HG02678 (cell line): Measurements from ENCODE around the gene FAM117B.
"Not testable (repeated sequence)": the region's sequence is repeated elsewhere in the genome, so short reads cannot be mapped to it uniquely, and the experiment has no call there.

Experiments used
- ATAC-seq: cut with Tn5 transposase; IDR thresholded peaks from one replicate; pipeline ENCODE4 v1.9.1; 2021; ENCODE audit warnings: mild to moderate bottlenecking, moderate library complexity; ENCODE audit not compliant: unreplicated experiment

FAM117B gene

DNA sequence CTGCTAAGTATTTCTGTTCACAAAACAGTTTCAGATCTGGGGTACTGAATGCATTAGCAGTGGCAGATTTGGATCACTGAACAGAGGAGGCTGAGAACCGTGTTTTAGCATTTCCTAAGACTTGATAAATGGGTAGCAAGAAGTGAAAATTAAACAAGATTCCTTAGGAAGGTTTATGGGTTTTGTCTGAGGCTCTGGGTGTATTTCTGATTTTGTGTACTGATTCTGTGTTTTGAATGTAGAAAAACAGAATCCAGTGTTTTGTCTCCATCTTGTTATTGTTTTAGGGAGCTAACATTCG, 1.4 kb downstream of the FAM117B start:
- no peak for ATAC-seq

DNA sequence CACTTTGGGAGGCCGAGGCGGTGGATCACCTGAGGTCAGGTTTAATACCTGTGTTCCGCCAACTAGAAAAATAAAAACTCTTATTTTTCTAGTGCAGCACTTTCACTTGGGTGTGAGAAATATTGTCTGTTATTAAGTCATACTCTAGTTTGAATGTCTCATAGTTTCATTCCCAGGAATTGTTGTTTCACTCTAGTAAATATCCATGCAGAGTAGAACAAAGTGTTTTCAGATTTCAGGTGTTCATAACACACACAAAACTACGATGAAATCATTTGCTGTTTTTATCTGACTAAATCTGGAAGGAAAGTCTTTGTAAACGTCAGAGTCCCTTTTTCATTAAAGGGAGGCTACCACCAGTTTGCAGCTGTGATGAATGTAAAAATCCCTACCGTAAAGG, 4.0 kb downstream of the FAM117B start:
- no peak for ATAC-seq

DNA sequence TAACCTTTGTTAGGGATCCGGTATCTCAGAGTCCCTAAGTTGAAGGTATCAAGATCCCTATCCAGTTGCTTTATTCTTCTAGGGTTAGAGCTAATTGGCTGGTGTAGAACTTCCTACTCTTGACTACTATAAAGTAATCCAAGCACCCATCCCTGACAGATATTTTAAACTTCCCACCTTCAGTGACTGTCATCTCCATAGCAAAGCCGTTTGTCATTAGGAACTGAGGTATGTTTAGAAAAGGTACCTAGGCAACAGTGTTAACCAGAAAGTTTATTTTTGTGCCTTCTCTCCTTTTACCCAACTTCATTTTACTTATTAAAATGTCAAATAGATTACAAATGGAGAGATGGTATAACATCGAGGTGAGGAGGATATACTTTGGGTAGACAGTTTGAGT, 4.5 kb downstream of the FAM117B start:
- ATAC-seq = no peak

DNA sequence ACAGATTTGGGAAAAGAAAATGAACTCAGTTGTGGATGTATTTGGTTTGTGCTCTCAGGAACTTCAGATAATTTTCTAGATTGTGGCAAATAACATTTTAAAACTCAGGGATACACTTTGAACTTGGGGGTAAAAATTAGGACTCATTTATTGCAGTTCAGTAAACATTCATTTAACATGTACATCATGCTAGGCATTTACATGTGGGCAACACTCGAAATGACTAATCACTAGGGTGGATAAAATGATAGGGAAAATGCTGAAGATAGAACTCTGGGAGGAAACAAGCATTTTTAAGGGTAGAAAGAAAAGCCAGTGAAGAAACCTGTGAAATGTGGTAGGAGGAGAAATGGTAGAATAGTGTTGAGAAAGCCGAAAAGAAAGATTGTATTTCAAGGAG, 7.8 kb downstream of the FAM117B start:
- no peak for ATAC-seq

DNA sequence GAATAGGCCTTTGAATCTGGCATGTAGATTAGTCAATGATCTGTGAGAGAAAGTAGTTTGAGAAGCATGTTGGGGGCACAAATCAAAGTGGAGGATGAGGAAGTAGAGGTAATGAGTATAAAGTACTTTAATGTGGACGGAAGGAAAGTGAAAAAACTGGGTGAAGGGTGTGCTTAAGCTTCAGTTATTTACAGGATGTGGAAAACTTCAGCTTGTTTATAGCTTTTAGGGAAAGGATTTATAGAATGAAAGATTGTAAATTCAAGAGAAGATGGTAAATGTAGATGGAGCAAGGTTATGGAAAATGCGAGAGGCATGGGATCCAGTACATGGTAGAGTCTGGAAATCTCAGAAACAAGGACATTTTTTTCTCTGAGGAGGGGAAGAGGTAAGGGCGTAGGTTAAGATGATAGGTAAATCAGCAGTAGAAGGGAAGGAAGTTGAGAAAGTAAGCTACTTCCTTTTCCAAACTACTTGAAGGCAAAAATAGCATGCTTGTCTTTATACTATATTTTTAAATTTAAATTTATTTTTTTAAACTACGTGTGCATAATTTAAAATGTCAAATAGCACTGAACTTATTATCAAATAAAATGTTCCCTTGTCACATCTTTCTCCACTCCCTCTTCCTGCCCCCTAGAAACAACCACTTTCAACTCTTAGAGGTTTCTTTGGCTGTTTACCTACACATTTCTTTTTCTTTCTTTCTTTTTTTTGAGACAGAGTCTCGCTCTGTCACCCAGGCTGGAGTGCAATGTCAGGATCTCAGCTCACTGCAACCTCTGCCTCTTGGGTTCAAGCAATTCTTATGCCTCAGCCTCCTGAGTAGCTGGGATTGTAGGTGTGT, 8.5 kb downstream of the FAM117B start:
- no peak for ATAC-seq

DNA sequence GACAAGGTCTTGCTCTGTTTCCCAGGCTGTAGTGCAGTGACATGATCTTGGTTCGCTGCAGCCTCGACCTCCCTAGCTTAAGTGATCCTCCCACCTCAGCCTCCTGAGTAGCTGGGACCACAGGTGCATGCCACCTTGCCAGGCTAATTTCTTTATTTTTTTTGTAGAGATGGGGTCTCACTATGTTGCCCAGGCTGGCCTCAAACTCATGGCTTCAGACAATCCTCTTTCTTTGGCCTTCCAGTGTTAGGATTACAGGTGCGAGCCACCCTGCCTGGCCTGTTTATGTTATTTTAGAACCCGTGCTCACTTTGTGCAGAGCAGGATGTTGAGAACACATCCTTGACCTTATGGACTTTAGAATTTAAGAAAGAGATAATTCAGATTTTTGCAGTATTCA, 17.4 kb downstream of the FAM117B start:
- no peak for ATAC-seq

DNA sequence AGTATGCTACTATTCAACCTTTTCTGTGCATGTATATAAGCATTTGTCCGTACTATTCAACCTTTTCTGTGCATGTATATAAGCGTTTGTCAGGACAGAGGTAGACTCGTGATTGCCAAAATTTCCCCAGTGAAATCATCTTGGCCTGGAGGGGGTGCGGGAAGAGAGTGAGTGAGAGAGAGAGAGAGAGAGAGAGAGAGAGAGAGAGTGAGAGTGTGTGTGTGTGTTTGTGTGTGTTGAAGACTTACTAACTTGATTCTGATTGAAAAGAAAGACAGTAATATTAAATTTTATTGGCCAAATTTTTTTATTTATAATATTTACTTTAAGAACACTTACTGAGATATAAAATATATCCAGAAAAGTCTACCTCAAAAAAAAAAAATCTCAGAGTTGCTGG, 19.1 kb downstream of the FAM117B start:
- no peak for ATAC-seq

DNA sequence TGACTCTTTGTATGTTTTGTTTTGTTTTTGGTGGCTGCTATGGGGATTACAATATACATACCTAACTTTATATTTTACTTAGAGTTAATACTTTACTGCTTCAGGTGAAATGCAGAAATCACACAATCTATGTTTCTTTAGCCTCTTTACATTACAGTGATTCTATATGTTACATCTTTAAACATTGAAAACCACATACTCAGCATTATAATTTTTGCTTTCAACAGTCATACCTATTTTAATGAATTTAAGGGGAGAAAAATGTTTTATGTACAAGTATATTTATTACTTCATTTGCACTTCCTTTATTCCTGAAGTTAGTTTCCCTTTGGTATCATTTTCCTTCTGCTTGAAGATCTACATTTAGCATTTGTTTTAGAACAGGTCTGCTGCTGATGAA, 23.1 kb downstream of the FAM117B start:
- no peak for ATAC-seq

DNA sequence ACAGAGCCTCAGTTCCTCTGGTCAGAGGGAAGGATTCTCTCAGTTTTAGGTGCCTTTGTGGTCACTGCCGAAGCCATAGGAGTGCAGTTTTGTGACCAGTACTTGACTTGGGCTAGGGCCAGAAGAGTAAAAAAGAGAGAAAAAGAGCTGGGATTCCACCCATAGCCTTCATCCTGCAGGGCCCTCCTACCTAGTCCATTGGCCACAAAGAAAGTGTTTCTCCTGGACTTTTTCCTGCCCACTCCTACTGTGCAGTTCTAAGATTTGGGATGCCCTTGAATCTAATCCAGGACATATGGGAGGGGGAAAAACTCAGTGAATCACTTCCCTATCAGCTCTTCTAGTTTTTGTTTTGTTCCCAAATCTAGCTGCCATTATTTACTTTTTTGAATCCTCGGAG, 26.0 kb downstream of the FAM117B start:
- no peak for ATAC-seq

DNA sequence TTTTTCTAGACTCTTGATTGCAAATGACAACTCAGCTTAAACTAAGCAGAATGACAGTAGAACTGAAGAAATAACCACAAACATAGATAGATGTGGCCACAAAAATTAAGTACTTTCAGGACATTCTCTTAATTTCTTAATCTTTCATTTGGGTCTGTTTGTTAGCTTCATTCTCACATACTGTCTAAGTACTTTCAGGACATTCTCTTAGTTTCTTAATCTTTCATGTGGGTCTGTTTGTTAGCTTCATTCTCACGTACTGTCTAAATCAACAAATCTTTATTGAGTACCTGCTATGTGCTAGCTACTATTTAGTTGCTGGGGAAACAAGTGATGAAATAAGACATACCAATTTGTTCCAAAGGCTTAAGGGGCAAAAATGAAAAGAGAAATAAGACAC, 35.1 kb downstream of the FAM117B start:
- peak; percentile 42 for ATAC-seq

DNA sequence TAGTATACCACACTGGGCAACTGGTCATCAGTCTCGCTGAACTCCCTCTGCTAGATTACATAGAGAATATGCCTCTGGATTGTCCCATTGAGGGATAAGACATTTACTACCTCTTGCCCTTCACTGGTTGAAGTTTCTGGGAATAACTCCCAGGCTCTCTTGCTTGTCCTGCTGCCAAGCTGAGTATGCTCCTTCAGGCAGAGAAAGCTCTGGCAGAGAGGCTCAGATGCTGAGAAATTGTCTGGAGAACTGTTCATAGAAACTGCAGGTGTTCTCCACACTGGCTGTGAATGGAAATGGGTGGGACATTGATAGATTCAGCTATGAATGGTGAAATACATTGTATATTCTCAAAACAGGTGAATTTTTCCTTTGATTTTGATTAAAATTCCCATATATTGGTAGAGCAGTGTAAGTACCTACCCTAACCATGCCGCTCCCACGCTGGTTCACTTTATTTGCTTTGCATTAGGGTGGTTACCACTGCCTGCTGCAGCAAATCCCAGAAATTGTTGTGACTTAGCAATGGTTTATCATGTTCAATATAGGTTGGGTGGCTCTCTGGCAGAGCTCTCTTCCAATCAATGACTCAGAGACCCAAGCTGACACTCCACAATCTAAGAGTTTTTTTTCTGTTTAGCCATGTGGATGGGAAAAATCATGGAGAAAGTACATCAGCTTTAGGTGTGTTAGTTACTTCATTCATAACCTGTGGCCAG, 36.7 kb downstream of the FAM117B start:
- ATAC-seq = no peak

DNA sequence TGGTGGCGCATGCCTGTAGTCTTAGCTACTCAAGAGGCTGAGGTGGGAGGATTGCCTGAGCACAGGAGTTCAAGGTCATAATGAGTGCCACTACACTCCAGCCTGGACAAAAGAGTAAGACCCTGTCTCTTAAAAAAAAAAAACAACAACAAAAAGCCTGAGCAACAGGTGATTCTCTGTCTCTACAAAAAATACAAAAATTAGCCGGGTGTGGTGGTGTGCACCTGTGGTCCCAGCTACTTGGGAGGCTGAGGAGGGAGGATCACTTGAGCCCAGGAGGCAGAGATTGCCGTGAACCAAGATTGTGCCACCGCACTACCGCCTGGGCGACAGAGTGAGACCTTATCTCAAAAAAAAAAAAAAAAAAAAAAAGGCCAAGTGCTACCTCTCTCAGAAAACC, 40.3 kb downstream of the FAM117B start:
- ATAC-seq = not testable (repeated sequence)

DNA sequence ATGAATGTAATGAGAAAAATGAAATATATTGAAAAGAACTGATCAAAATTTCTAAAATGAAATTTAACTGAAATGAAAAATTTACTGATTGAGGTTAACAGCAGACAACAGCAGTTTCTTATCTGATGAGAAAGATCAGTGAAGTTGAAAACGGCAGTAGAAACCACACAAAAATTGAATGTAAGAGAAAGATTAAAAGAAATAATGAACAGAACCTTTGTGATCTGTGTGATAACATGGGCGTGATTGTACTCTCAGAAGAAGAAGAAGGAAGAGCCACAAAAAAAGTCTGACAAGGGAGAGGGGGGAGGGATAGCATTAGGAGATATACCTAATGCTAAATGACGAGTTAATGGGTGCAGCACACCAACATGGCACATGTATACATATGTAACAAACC, 45.2 kb downstream of the FAM117B start:
- ATAC-seq = no peak

DNA sequence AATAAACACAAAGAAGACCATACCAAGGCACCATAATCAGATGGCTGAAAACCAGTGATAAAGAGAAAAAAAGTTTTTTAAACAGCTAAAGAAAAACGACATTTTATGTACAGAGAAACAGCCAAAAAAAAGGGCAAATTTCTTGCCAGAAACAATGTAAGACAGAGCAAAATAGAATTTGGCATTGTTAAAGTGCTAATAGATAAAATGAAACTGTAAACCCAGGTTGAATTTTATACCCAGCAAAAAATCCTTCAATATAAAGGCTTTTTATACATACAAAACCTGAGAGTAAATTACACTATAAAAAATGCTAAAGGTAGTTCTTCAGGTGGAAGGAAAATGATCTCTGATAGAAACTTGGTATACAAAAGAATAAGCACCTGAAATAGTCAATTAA, 45.7 kb downstream of the FAM117B start:
- no peak for ATAC-seq

DNA sequence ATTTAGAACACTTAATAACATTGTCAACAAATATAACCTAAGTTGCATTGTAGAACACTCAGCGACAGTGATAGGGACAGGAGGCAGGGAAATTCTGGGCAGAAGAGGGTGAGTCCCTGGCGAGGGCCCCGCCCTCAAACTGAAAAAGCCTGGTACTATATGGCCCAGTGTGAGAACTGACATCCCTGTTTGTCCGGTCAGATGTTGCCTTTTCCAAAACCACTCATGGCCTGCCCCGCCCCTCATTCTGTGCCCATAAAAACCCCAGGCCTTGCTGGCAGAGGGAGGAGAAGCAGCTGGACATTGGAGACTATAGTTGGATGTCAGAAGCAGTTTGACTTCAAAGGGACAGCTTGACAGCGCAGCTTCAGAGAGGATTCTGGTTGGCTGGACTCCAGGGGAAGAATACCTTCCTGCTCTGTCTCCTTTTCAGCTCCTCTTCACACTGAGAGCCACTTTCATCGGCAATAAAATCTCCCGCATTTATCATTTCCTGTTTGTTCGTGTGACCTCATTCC, 47.0 kb downstream of the FAM117B start:
- no peak for ATAC-seq

DNA sequence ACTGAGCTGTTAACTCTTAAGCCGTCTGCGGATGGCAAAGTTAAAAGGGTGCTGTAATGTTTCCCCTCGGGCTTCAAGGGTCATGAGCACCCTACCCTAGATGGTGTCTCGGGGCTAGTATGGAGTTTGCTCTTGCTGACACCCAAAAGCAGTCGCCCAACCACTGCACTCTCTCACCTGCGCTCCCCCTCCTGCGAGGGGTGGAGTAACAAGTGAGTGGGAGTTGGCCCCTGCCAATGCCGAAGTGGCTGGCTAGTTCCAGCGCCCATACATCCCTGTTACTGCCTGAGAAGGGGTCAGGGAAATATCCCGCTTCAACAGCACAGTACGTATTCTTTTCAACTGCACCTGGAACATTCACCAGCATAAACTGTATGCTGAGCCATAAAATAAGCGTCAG, 47.5 kb downstream of the FAM117B start:
- ATAC-seq = no peak

DNA sequence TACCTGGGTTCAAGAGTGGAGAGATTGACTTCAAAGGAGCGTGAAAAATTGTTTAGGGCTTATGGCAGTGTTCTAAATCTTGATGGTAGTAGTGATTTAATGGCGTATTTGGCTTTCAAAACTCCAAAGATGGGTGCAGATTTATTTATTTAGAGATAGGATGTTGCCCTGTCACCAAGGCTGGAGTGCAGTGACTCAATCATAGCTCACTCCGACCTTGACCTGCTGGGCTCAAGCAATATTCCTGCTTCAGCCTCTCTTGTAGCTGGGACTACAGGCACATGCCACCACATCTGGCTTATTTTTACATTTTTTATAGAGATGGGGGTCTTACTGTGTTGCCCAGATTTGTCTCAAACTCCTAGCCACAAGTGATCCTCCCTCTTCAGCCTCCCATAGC, 52.5 kb downstream of the FAM117B start:
- ATAC-seq = no peak

DNA sequence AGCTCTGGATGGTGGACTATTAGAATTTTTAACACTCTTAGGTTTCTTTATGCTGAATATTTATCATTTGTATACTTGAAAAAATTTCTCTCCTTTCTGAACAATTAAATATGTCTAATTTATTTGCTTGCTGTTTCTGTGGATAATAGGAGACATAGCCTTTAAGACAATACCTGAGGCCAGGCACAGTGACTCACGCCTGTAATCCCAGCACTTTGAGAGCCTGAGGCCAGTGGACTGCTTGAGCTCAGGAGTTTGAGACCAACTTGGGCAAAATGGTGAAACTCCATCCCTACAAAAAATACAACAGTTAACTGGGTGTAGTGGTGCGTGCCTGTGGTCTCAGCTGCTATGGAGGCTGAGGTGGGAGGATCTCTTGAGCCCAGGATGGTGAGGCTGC, 54.7 kb downstream of the FAM117B start:
- ATAC-seq = no peak

DNA sequence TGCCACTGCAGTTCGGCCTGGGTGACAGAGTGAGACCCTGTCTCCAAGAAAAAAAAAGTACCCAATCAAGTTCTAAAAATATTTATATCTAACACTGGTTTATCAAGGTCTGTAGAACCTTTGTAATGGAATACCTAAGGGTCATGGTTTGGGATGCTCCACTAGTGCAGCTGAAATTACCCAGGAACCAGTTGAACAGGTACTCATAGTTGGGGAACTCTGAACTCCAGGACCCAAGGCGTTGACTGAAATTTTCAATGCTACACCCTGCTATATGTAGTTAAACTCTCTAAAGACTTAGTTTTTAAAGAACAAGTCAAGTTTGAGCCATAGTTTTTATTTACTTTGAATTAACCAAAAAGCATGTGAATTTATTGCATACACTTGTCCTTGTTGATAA, 55.1 kb downstream of the FAM117B start:
- no peak for ATAC-seq

DNA sequence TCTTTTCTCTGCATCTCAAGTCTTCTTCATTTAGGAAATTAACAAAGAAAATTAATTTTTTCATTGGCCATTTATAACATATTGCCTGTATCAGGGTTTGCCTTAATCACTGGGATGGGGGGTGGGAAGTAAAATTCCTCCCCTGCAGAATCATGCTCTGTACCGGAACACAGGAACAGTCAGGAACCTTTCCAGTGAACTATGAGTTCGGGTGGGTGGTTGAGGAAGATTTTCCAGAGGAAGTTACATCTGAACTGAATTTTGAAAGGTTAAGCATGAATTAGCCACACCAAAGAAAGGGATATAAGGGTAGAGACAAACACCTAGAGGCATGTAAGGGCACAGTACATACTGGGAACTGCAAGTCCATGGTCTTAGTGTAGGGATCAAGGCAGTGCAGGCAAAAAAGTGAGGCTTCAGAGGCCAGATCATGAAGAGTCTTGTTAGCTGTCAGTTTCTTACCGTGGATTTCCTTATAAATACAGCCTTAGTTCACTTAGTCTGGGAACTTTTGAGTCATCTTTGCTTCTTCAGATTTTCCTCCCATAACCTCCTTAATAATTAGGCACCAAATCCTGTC, 55.6 kb downstream of the FAM117B start:
- no peak for ATAC-seq

DNA sequence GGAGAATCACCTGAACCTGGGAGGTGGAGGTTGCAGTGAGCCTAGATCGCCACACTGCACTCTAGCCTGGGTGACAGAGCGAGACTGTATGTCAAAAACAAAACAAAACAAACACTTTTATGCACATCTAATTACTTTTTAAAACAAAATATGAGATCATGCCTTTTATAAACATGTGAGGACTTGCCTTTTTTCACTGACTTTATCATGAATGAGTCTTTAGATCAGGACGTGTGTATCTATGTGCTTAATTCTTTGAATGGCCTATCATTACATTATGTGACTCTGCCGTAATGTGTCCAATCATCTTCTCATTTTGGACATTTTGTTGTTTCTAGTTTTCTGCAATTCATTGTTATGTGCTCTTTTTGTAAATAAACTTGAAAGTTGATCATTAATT, 58.7 kb downstream of the FAM117B start:
- ATAC-seq = no peak

DNA sequence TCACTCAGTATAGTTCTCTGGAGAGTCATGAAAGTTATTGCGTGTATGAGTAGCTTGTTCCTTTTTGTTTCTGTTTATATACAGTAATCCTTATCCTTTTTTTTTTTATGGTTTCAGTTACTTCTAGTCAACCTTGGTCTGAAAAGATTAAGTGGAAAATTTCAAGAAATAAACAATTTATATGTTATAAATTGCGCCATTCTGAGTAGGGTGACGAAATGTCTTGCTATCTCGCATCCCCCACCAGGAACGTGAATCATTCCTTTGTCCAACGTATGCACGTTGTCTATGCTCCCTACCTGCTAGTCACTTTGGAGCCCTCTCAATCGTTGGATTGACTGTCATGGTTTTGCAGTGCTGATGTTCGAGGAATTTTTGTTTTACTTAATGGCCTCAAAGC, 60.4 kb downstream of the FAM117B start:
- no peak for ATAC-seq
